K562 (cell line): ENCODE measurements around the gene ARHGAP10.

Source experiments
- BCOR ChIP-seq: fragments of 450-650 bp; IDR thresholded peaks from 2 replicates; pipeline ENCODE4 v1.6.1; 2016
- CBFA2T3 ChIP-seq: fragments of 450-650 bp; IDR thresholded peaks from 2 replicates; pipeline ENCODE4 v1.6.1; 2017
- CTBP1 ChIP-seq: fragments of 450-650 bp; IDR thresholded peaks from 2 replicates; pipeline ENCODE4 v1.6.1; 2016; ENCODE audit warnings: borderline replicate concordance
- JUNB ChIP-seq: fragments of 450-650 bp; formaldehyde crosslinking; conservative IDR thresholded peaks from 2 replicates; pipeline ENCODE4 v1.4.0; 2020; ENCODE audit warnings: mild to moderate bottlenecking
- NFE2 ChIP-seq: IDR thresholded peaks from 2 replicates; pipeline ENCODE4 v1.6.1; 2014; ENCODE audit warnings: antibody characterized with exemption, low read depth
- NR2C2 ChIP-seq, 2 experiments: fragments of 200-800 bp in 1 of 2; sonication (Bioruptor generic) in 1 of 2; sonication (generic) in 1 of 2; formaldehyde crosslinking in 1 of 2; IDR thresholded peaks; 2 replicates each; pipeline versions ENCODE4 v1.6.1 to v1.8.0; 2016 to 2022; ENCODE audit warnings: mild to moderate bottlenecking in 1 of 2, missing compliant biosample characterization in 1 of 2, missing genetic modification characterization in 1 of 2, missing genetic modification reagents in 1 of 2
- RAD21 ChIP-seq, 2 experiments: fragments of 250-450 bp in 1 of 2; fragments of 450-650 bp in 1 of 2; sonication (Bioruptor Pico) in 1 of 2; formaldehyde crosslinking in 1 of 2; IDR thresholded peaks in 1 of 2; conservative IDR thresholded peaks in 1 of 2; 2 replicates each; pipeline versions ENCODE4 v1.4.0 to v1.8.0; 2020 to 2022; ENCODE audit warnings: mild to moderate bottlenecking in 2 of 2, moderate library complexity in 1 of 2
- ZNF224 ChIP-seq: sonication (generic); formaldehyde crosslinking; IDR thresholded peaks from 2 replicates; pipeline ENCODE4 v1.8.0; 2022; ENCODE audit warnings: mild to moderate bottlenecking, missing genetic modification reagents
- TF ChIP-seq, protein P1 (sequence below), 3 experiments: IDR thresholded peaks in 2 of 3; conservative IDR thresholded peaks in 1 of 3; 2 replicates each; pipeline ENCODE4 v1.5.1; 2011 to 2012; ENCODE audit warnings: low read length in 3 of 3, mild to moderate bottlenecking in 3 of 3, control low read depth in 2 of 3, improper control_type of control experiment in 1 of 3, inconsistent platforms in 1 of 3, low read depth in 1 of 3, mixed read lengths in 1 of 3, moderate library complexity in 1 of 3; ENCODE audit not compliant: insufficient read depth in 2 of 3
- TF ChIP-seq, protein P2 (sequence below): sonication (generic); formaldehyde crosslinking; IDR thresholded peaks from 2 replicates; pipeline ENCODE4 v1.8.1; 2023; ENCODE audit warnings: mild to moderate bottlenecking, missing genetic modification reagents, moderate library complexity

DNA sequence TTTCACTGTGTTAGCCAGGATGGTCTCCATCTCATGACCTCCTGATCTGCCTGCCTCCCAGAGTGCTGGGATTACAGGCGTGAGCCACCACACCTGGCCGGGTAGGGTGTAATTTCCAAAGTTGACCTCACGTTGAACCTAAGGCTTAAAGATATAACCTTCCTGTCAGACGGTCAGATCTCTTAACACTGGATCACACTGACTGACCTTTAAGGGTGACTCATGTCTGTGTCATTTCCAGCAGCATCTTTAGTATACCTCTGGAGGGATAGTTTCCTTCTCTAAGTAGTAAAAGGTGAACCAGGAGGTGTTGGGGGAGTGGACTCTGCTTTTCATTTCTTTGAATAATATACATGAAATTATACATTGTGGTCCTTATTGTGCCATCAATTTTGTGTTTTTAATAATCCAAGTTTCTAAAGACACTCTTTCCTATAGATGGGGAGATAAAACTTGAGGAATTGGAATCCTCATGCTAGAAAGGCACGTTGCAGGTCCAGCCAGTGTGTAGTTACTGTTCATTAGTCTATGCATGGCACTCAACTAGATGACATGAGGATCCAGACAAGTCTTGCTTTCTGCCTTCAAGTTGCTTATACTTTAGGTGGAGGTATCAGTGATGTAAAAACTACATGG, 45.7 kb downstream of the ARHGAP10 start:
- TF ChIP-seq, protein P1, sequence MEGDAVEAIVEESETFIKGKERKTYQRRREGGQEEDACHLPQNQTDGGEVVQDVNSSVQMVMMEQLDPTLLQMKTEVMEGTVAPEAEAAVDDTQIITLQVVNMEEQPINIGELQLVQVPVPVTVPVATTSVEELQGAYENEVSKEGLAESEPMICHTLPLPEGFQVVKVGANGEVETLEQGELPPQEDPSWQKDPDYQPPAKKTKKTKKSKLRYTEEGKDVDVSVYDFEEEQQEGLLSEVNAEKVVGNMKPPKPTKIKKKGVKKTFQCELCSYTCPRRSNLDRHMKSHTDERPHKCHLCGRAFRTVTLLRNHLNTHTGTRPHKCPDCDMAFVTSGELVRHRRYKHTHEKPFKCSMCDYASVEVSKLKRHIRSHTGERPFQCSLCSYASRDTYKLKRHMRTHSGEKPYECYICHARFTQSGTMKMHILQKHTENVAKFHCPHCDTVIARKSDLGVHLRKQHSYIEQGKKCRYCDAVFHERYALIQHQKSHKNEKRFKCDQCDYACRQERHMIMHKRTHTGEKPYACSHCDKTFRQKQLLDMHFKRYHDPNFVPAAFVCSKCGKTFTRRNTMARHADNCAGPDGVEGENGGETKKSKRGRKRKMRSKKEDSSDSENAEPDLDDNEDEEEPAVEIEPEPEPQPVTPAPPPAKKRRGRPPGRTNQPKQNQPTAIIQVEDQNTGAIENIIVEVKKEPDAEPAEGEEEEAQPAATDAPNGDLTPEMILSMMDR (IDR thresholded peaks at IDR 0.05 in 2 of 3, conservative IDR thresholded peaks at IDR 0.05 in 1 of 3; ENCODE audit: insufficient read depth in 2 of 3, low read depth in 1 of 3, low read length in 3 of 3), result no peak
- TF ChIP-seq CTBP1, result no peak
- no peak for TF ChIP-seq RAD21 (CRISPR knock-in tag; conservative IDR thresholded peaks at IDR 0.05 in 1 of 2, IDR thresholded peaks at IDR 0.05 in 1 of 2)
- no peak for TF ChIP-seq NFE2
- no peak for TF ChIP-seq JUNB (CRISPR knock-in tag)
- TF ChIP-seq BCOR, result no peak
- no peak for TF ChIP-seq CBFA2T3
- TF ChIP-seq ZNF224 (CRISPR knock-in tag), result no peak
- TF ChIP-seq NR2C2 (CRISPR knock-in tag; IDR thresholded peaks at IDR 0.05), result no peak
- TF ChIP-seq NR2C2 (tag; IDR thresholded peaks at IDR 0.05), result no peak
- TF ChIP-seq, protein P2, sequence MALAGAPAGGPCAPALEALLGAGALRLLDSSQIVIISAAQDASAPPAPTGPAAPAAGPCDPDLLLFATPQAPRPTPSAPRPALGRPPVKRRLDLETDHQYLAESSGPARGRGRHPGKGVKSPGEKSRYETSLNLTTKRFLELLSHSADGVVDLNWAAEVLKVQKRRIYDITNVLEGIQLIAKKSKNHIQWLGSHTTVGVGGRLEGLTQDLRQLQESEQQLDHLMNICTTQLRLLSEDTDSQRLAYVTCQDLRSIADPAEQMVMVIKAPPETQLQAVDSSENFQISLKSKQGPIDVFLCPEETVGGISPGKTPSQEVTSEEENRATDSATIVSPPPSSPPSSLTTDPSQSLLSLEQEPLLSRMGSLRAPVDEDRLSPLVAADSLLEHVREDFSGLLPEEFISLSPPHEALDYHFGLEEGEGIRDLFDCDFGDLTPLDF (CRISPR knock-in tag), result no peak
